Measurements from ENCODE around the gene SV2A.
"Not testable (repeated sequence)": the region's sequence is repeated elsewhere in the genome, so short reads cannot be mapped to it uniquely, and the experiment has no call there.

SV2A gene, protein sequence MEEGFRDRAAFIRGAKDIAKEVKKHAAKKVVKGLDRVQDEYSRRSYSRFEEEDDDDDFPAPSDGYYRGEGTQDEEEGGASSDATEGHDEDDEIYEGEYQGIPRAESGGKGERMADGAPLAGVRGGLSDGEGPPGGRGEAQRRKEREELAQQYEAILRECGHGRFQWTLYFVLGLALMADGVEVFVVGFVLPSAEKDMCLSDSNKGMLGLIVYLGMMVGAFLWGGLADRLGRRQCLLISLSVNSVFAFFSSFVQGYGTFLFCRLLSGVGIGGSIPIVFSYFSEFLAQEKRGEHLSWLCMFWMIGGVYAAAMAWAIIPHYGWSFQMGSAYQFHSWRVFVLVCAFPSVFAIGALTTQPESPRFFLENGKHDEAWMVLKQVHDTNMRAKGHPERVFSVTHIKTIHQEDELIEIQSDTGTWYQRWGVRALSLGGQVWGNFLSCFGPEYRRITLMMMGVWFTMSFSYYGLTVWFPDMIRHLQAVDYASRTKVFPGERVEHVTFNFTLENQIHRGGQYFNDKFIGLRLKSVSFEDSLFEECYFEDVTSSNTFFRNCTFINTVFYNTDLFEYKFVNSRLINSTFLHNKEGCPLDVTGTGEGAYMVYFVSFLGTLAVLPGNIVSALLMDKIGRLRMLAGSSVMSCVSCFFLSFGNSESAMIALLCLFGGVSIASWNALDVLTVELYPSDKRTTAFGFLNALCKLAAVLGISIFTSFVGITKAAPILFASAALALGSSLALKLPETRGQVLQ

DNA sequence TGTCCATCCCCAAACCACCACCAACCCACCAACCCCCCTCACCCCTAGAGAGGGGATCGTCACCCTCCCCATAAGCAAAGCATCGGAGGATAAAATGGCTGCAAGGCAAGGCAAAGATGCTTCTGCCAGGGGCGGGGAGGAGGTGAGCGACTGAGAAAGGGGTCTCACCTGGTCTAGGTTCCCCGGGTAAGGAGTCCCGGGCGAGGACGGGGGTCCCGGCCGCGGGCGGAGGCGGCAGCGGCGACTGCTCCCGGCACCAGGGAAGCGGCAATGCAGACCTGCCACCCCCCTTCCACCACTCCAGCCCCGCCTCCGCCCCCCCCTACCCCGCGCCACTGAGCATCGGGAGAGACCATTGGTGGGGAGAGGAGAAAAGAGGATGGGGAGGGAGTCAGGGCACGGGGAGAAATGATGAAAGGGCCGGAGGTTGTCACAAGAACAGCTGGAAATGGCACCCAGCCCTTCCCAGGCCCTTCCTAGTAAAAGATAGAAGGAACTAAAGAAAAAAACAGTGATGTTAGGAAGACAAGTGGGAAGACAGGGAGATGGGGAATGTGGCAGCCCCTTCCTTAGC, at the start of gene SV2A:
Gene SV2A (minus strand): TSS at position 274 of the 574 bp plus-strand sequence. CDS start 4,004 bp downstream, outside the sequence.
- peak; percentile 81 for DNase-seq

DNA sequence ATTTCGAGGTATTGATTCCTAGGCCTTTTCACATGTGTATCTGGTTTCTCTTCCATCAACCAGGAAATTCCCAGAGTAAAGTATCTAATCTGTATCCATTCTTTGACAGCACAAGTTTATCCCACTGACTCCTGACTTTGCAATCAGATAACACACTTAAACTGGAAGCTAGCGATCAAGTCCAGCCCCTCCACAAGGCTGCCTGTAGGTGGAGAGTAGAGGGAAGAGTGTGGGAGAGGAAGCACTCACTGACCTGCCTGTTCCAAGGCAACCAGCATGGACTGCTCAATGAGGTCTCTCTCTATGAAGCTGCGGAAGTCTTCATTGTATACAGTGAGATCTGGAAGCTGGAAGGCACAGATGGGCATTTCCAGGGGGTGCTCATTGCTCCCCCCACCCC, 49.4 kb upstream of the SV2A start:
- DNase-seq, result no peak

DNA sequence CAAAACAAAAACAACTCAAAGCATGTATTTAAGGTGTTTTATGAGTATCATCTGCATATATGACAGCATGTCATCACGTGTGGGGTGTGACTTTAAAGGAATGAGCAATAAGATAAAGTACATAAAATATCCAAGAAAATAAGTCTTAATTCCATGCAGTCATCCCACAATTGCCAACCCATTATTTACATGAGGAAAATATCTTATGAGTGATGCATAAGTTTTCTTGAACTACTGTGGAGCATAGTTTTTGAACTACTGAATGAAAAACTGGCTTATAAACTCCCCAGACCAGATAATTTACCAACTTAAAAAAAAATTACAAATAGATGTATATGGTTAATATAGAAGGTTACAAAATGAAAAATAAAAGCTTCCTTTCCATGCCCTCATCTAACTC, 48.8 kb upstream of the SV2A start:
- no peak for DNase-seq

DNA sequence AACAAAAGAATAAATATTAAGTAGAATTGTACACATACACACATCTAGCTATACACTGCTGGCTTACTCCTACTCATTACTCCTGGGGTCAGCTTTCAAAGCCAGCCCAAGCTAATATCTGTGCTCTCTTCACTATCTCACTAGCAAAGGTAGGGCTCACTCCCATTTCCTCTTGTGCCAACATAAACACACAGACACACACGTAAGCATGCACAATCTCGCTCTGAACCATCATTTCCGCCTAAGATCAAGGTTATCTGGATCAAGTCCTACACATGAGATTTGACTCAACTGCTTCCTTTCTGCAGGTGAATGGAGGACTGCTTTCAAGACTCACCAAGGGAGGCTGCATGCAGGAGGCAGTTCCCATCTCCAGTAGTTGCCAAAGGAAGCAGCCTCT, 47.8 kb upstream of the SV2A start:
- no peak for DNase-seq

DNA sequence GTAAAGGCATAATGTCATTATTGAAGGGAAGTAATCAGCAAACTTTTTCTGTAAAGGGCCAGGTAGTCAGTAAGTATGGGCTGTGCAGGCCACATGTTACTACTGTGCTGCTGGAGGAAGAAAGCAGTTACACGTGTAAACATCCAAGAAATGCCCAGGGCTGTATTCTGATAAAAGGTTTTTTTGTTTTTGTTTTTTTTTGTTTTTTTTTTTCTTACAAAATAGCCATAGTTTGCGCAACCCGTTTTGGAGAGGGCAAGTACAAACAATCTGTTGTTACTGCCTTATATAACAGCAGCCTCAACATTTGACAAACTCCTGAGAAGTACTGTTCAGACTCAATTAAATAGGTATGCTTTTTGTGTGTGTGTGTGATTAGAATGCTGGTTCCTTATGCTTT, 45.7 kb upstream of the SV2A start:
- no peak for DNase-seq

DNA sequence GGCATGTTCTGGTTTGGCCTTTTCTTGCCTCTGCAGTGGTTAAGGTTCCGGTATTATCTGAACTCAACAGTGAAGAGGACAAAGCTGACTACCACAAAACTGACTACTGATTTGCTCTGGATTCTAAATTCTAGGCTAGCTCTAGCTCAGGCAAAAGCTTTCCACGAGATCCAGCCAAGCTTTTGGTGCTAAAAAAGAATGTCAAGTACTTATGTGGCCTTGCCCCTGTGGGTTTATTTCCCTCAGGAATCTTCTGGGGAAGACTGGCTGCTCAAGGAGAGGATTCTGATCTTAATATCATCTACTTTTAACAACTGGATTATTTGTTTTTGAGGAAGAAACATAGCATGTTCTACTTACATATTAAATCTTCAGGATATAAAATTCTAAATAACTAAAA, 45.1 kb upstream of the SV2A start:
- no peak for DNase-seq

DNA sequence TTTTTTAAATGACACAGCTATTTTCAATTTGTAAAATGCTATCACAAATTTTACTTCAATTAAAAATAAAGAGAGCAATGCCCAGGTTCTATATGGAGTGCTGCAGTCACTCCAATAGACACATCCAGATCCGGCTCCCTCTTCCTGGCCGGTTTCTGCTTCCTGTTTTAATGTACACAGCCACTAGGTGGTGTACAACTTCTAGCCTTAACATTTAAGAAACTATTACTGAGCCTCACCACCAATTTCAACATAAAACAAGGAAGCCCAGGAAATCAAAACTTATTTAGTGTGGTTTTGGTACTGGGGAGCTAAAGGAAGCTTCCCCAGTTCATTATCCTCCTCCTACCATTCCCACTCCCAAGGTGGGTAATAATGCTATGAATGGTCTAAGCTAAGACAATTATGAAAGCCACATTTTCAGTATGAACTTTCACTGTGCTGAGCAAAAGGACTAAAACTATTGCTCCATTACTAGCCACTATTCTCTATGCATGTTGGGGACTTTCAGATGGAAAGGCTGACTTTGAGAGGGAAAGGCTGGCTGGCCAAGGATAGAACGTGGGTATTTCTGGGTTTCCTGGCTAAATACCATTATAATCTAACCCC, 44.5 kb upstream of the SV2A start:
- DNase-seq, result peak; percentile 75

DNA sequence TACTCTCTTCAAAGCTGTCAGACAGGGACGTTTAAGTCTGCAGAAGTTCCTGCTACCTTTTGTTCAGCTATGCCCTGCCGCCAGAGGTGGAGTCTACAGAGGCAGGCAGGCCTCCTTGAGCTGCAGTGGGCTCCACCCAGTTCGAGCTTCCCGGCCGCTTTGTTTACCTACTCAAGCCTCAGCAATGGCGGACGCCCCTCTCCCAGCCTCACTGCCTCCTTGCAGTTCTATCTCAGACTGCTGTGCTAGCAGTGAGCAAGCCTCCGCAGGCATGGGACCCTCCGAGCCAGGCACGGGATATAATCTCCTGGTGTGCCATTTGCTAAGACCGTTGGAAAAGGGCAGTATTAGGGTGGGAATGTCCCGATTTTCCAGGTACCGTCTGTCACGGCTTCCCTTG, 39.9 kb upstream of the SV2A start:
- not testable (repeated sequence) for DNase-seq

DNA sequence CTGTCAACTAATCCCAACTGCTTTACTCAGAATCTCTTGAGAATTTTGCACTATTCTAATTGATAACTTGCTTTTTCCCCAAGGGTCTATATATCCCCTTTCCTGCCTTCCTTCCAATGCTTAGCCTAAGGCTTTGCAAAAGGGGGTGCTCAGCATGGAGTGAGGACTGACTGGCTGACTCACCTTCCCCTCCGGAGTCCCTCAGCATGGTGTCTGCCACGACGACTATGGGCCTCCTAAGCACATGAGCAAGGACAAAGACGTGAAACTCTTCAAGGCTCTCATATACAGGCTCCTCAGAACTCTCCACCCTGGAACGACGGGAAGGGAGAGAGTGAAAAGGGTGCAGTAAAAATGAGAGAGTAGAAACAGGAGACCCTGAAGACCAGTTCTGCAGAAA, 32.3 kb upstream of the SV2A start:
- no peak for DNase-seq

DNA sequence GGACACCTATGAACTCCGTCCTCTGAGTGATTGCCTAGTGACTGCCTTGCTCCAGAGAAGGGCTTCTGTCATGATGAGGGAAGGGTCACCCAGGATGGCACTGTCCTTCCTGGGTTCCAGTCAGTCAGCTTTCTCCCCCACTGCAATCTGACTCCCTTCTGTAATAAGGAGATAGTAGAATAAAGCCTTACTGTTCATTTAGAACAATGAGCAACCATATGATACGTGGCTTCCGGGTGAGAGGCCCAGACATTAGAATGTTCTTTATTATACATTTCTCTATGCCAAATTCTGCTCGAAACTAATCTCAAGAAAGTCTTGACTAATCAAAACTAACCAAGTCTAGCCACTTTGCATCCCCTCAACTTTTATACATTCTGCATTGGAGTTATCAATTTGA, 27.6 kb upstream of the SV2A start:
- no peak for DNase-seq

DNA sequence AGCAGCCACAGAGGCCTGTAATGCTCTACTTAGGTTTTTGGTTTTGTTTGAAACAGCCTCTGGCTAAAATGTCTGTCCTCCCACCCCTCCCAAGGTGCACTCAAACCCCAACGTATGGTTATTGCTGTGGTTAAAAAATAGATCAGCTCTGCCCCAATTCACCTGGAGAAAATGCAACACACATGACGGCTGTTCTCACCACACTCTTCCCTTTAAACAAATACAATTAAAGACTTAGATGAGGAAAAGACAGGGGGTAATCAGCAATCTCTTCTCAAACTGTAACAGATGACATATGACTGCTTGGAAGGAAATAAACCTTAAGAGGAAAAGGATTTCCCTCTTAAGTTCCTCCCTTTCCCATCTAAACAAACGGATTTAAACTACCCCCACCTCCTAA, 25.2 kb upstream of the SV2A start:
- no peak for DNase-seq

DNA sequence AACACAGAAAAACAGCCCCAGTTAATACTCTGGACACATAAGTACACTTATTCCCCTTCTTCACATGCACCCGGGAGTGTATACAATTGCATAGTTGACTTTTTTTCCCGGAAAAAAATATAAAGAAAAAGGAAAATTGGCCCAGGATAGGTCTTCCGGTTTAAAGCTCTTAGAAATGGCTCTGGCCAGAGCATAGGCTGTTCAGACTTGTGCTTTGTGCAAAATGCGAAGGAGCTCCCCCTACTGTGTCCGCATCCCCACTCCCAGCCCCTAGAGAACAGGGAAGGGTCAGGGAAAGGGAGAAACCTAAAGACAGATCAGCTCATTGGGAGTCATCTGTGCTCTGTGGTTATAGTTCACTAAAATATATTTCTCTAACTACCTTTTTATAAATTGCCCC, 24.6 kb upstream of the SV2A start:
- no peak for DNase-seq

DNA sequence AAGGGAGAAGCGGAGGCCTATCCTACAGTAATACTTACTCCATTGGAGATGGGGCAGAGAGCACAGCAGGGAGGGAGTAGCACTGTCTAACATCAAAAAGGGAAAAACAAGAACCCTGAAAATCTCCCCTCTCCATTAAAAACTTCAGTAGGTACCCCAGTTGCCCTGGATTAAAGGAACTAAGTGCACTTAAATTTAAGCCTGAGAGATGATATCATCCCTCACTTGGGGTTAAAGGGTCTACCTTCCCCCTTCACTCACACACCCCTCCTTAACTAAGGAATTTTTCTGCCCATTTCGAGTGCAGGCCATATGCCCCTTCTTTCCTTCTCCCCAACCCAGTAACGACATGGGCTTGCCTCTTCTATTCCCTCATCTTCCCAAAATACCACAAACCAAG, 22.8 kb upstream of the SV2A start:
- no peak for DNase-seq

DNA sequence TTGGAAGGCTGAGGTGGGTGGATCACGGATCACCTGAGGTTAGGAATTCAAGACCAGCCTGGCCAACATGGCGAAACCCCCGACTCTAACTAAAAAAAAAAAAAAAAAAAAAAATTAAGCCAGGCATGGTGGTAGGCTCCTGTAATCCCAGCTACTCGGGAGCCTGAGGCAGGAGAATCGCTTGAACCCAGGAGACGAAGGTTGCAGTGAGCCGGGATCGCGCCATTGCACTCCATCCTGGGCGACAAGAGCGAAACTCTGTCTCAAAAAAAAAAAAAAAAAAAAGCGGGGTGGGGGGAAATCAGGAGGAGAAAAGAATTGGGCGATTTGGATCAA, 21.0 kb upstream of the SV2A start:
- not testable (repeated sequence) for DNase-seq

DNA sequence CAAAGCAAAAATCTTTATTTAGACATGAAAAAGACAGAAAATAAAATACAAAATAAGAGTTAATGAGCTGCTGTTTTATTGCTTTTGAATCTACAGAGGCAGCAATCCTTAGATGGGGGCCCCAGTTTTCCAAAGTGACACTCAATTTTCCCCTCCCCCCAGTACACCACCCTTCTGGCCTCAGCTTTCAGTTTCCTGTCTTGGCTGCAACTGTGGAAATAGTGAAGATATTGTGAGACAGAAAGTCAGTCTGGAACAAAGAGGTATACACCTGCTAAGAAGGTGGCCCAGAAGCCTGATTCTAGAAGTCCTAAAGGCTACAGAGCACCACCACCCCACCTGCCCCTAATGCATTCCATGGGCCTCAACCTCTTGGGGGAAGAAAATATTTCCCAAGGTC, 20.1 kb upstream of the SV2A start:
- no peak for DNase-seq

DNA sequence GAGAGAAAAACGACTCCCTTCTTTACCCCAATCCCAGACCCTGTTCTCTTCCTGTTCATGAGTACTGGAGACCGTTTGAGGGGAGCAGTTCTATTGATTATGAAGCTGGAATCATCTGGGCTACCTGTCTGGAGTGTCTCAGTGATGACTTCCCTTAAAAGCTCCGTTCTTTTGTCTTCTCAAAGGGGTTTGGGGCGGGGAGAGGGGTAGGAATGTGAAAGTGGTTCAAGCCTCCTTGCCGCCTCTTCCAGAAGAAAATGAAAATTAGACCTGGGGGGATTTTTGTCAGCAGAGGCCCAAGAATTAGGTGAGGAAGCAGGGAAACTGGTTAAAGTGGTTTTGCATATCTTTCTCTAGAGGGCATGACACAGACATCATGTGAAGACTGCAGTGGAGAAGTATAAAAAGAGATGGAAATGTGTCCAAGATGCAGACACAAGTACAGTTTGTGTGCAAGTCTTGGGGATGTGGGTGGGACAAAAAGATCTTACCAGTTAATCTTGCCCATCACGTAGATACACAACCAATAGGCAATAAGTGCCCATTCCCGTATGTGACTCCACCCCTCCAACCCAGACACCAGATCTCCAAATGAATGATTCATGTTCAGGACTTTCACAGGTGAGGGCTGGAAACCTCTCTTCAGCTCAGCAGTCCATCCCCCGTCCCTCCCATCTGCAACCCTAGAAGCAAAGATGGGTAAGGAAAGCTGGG, 19.5 kb upstream of the SV2A start:
- DNase-seq, result no peak

DNA sequence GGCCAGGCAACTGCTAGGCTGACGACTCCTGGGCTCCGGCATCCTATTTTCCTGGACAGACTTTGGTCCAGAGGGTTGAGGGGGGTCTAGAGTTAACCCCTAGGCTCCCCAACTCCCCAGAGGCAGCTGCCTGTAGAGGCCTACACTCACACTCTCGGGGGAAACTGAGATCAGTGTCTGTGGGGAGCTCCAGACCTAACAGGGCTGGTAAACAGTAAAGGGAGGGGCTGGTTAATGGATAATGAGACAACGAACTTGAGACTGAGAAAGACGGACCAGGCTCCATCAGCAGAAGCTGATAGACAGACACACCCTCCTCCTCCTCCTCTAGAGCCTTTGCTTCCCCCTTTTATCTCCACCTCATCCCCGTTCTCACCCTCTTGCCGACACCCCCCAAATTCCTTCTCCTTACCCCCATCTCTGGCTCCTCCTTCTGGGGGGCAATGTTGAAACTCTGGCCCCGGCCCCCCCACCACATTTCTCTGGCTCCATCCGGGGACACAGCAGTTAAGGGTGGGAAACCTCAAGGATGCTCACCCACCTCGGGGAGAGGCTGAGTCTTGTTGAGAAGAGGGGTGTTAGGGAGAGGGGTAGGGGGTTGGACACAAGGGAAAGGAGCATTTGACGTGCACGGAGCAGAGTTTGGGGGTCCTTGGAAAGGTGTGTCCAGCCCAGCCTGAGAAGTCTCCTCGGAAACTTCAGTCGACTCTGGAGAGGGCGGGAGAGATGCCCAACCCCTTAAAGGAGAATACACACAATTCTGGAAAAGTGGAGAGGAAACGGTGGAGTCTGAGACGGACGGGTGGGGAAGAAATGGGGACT, 18.7 kb upstream of the SV2A start, which contains the start of gene MTMR11:
Gene MTMR11 (minus strand): TSS at position 710 of the 822 bp plus-strand sequence. CDS start 232 bp downstream, at position 478.
- DNase-seq, result no peak

DNA sequence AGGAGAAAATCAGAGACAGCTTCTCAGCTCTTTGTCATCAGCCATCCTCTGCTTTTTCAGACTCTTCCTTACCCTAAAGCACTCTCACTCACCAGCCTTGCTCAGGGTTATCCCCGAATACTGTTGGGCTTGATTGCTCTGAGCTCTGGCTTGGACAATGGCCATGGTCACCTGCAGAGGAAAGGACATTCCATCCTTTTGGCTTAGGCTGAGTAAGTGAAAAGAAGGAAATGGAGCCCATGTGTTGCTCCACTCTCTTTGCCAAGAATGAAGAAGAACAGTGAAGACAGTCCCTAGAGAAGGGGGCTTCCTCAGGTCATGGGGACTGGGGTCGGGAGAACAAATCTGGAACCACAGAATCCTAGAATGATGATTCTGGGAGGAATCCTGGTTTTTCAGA, 16.7 kb upstream of the SV2A start:
- DNase-seq, result no peak

DNA sequence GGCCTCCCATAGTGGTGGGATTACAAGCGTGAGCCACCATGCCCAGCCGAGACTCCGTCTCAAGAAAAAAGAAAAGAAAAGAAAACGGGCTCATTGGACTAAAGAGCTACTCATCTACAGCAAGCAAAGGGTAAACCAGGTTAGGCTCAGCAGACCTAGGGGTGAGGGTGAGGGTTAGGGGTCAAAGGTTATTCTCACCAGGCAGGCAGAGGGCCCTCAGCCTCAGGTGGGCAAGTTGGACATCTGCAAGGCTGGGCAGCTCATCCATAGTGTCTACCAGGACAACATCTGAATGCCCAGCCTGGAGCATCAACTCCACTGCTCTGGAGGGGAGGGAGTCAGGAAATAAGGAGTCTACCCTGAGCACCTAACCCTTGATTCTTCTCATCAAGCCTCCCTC, 15.6 kb upstream of the SV2A start:
- DNase-seq, result no peak

DNA sequence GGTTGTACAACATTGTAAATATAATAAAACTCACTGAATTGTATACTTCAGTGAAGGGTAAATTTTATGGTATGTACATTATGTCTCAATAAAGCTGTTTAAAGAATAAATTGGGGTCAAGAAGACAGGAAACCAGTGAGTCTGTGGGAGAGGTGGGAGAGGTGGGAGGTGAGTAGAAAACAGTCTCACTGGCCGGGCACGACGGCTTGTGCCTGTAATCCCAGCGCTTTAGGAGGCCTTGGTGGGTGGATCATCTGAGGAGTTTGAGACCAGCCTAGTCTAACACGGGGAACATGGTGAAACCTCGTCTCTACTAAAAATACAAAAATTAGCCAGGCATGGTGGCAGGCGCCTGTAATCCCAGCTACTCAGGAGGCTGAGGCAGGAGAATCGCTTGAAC, 14.8 kb upstream of the SV2A start:
- no peak for DNase-seq

DNA sequence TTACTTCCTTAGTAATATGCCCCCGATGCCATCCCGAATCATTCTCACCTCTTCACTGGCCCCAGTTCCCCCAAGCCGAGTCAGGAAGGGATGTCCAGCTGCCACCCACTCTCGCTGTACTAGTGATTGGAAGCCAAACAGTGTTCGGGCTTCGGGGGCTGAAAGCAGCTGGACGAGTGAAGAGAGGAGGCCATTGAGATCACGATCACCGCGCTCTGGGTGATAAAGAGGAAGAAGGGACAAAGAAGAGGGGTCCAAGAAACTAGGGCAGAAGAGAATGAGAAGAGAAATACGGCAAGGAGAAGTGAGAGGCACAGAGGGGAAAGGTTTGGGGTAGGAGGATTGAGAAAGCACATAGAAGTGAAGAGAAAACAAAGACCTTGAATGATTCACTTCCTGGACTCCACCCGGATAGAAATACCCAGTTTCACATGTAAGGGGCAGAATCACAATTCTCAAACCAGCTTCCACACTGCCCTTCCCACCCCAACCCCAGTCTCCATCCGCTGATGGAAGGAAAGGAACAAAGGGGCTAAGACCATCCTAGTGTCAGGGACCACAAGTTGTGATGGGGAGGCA, 13.7 kb upstream of the SV2A start:
- no peak for DNase-seq

DNA sequence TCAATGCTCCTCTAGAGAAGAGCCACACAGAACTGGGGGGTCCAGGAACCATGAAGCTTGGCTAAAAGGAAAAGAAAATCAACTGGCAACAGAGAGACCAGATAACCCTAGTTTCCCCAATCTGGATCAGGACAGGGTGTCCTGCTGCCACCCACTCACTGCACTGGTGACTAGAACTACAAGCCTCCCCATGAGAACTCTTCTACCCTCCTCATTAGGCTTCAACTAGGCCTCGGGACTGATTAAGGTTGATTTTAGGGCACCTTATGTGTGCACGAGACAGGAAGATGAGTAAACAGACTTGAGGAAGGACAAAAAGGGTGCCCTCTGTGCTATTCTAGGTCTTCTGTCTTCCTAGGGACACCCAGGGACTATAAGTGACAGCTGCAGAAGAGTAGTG, 12.2 kb upstream of the SV2A start:
- DNase-seq, result no peak
